NCI-H748 (cell line): ENCODE data around the gene KCNJ12.
"Not testable (repeated sequence)": the region's sequence is repeated elsewhere in the genome, so short reads cannot be mapped to it uniquely, and the experiment has no call there.

ENCODE experiments used
- DNase-seq: peaks from one replicate; lab custom pipeline; 2025; ENCODE audit not compliant: unreplicated experiment; lab: John Stamatoyannopoulos, UW

Gene KCNJ12

DNA sequence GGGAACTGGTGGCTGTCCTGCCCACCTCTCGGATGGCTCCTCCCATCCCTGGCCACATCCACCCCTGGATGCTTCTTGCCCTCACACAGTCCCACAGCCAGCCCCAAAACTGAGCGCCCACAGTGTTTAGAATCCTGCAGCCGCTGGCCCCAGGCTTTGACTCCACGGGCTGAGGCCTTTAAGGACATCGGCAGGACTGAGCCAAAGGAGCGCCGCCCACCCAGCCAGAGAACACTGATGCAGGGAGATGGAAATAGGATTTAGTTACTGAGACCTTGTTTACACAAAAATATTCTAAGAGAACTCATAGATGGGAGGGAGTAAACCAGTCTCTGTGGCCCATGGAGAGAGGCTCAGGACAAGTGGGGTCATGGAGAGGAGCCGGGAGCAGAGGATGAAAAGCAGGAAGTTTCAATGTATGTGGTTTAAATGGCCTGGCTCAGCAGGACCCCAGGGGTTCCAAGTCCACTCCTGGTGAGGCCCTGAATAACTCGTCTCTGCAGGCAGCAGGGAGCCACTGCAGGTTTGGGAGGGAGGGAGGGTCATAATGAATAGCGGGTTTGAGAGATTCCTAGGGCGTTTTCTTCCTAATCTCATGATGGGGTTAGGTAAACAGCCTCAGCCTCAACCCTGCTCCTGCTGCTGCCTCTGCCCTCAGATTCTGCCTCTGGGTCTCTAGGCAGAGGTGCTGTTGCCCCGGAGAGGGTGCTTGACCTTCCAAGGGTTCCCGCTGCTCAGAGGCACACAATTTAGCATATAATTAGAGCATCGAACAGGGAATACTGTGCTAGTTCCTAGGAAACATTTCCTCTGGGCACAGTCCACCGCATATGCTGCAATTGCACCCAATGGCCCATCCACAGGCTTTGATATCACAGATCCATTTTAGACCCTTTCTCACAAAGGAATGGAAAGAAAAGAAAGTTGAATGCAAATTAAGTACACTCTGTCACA lies 61.0 kb downstream of the KCNJ12 start:
- not testable (repeated sequence) for DNase-seq

DNA sequence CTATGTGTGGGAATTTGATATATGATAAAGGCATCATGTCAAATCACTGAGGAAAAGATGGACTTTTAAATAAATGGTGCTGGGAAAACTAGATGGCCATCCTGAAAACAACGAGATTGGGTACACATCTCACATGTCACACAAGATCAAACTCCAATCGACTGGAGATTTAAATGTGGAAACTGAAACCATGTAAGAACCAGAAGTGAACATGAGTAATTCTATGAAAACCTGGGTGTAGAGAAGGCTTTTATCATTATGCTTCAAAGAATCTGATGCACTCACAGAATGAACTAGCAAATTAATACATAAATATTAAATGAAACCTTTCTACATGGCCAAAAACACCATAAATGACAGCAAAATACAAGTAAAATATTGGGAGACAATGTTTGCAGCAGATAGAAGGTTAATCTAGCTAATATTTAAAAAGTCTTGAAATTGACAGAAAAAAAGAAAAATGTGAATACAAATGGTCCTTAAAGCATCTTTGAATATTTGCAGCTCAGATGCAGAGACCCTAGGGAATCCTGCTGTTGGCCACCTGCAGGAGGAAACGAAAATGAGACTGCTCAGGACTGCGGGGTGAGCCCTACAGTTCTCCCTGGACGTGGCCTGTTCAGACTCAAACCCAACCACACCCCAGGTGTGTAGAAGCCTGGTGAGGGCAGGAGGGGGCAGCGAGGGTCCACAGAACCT lies 62.3 kb downstream of the KCNJ12 start:
- DNase-seq: not testable (repeated sequence)

DNA sequence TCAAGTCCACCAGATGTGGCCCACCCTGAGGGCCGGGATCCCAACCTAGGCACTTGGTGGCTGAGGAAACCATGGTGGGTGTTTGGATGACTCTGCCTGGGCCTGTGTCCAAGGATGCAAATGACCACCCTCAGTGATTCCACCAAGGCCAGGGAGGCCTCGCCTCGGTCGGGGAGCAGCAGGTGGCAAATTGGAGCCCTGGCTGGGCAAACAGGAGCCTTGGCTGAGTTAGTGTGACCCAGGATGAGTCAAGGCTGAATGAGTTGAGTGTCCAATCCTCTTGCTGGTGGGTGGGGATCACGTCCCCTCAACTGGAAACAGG lies 62.8 kb downstream of the KCNJ12 start:
- DNase-seq: not testable (repeated sequence)

DNA sequence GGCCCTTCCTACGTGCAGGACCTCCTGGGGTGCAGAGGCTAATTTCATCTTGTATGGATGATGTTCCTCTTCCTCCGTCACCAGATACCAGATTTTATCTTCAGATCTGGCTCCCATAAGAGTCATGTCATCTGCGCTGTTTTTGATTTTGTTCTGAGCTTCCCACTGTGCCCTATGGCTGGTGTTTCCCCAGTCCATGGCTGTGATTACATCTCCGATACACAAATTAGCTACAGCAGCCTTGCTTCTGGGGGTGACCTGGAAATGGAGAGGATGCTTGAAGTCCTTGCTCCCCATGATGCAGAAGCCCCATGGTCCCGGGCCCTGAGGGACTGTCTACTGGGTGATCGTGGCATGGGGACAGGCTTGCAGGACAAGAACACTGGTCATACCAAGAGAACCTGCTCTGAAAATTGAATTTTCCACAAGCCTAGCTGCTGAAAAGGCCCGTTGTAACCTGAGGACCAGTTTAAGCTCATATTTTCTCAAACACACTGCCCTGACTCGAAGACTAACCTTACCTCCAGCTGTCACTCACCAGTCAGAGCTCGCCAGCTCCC lies 69.0 kb downstream of the KCNJ12 start:
- DNase-seq: no peak

DNA sequence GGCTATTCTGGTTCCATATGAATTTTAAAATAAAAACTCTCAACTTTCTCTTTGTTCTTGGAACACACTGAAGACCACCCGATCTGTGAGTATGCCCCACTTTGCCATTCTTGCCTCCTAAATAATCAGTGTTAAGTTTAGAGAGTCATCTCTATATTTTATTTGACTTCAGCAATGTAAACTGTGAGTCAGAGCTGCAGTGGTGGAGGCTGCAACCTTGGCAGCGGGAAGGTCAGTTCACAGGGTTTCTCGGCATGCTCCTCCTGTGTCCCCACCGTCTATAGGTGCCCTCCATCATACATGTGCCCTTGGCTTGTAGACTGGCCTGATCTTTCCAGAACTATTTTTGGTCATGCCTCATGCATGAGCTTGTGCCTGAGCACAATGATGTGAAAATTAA lies 71.4 kb downstream of the KCNJ12 start:
- DNase-seq: not testable (repeated sequence)

DNA sequence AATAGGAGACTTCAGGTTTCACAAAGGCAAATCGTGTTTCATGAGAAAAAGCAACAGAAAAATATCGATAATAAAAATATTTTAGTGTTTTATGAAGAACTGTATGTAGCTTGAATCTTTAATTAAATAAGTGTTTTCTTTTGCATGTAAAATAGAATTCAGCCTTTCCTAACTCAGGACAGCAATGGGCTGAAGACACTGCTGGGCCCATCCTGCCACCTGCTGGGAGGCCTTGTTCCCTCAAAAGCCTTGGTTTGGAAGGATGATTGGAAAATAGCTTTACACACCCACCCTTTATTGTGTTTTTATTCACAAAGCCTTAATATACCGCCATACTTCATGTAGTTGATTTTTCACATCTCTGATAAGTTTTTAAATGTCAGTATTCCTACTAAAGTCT lies 73.7 kb downstream of the KCNJ12 start:
- DNase-seq: not testable (repeated sequence)

DNA sequence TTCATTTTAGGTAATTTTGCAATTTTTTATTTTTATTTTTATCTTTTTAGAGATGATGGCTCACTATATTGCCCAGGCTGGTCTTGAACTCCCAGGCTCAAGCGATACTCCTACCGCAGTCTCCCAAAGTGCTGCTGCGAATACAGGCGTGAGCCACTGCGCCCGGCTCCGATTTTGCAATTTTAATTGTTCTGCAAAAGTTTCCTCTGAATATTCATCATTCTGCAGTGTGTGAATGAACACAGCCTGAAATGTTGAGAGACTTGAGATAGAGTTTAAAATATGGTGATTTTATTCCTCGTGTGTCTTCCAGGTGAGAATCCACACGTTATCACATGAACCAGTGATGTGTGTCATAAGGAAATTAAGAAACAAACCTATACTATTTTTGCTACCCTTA lies 75.8 kb downstream of the KCNJ12 start:
- no peak for DNase-seq

DNA sequence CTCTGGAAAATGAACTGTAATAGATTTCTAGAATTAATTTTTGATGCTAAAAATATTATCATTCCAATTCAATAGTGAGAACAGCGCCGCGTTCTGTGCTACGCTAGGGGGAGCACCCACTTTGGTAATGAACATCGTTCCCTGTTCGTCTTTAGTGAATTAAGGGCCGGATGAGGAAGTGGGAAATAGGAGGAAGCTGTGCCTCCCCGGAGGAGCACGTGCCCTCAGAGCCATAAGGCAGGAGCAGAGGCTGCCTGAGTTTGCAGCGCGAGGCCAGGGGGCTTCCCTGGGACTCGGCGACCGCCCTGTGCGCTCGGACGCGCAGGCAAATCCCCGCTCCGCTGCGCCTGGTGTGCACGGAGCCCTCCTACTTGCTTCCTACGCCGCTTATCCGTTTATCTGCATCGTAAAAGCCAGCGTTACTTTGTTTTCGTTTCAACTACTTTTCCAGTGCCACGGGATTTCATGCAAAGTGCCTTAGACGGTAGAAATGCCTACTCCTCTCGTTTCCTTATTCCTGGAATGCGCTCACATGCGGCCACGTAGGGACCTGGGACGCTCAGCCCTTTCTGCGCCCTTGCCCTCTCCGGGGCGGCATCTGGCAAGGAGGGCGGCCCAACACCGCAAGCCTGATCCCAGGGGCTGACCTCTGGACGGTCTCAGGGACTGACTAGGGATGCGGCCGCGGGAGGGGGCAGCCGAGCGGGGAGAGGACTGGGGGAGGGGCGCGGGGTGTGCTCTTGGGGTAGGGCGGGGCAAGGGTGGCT lies 76.4 kb downstream of the KCNJ12 start:
- DNase-seq: no peak

DNA sequence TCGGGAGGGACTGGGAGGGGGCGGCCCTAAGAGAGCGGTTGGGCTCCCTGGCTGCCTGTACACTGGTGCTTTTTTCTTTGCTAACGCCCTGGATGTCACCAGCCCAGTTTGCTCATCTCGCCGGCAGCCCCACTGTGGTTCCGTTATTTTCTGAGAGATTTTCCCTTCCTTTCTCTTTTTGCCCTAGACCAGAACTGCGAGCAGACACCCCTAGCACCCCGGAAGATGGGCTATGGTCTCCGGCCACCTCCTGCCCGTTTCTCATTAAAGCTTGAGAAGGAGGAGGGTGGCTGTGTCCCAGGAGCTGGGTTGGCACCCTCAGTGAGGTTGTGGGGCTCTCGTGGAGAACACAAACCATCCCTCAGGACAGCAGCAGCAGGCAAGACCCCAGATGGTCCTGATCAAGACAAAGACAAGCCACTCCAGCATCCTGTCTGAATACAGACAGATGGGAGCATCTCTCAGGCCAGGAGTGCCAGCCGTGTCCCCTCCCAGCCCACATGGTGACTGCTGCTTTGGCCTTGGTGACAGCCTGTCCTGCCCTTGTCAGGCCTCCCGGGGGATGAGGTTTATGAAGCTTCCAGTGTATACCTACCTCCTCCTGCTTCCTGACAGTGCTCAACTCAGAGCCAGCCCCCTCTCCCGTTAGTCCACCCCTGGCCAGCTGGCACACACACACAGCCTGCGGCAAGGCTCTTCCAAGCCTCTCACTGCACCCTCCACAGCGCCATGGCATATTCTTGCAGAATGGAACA lies 77.2 kb downstream of the KCNJ12 start:
- DNase-seq: no peak

DNA sequence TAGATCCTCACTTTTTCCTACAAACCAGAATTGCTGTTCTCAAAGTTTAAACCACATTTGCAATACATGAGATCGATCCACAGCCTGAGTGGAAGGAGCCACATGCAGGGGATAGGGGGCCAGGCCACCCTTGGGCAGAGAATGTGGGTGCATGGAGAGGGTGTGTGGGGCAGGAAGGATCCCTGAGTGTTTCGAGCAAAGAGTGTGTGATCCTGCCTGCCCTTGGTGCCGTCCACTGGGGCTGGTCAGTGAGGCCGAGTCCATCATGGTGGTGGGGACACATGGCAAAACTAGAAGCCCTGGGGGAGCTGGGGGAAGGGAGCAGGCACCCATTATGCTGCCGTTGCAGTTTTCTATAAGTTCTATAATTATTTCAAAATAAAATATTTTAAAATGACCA lies 77.8 kb downstream of the KCNJ12 start:
- DNase-seq: not testable (repeated sequence)

DNA sequence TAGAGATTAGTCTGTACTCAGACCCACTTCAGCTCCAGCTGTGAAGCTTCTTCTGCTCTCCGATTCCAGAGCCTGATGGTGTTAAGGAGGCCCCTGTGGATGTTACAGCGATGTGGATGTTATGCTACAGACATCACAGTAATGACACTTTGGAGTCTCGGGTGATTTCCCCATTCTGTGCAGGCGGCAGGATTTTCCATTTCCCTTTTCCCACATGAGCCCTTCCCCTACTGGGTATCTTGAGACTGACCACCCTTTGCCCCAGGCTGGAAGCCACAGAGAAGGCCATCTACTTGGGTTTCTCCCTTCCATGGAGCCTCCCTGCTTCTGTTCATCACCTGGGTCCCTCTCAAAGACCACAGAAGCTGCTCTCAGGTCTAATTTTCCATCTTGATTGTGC lies 78.3 kb downstream of the KCNJ12 start:
- no peak for DNase-seq

DNA sequence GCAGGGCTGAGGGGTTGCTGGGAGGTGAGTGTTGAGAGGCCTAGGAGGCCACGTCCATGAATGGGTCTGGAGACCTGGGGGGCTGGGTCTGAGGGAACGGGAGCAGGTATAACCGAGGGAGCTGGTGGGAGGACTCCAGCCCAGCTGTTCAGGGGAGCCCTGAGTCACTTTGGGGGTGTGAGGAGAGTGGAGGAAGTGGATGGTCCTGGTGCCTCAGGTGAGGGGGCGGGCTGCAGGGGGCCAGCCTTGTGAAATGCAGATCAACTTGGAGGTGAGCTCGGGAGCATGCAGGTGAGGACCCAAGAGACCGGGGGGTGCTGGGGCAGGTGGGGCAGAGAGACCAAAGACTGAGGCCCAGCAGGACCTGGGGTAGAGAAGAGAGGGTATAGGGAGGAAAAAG lies 79.6 kb downstream of the KCNJ12 start:
- DNase-seq: no peak

DNA sequence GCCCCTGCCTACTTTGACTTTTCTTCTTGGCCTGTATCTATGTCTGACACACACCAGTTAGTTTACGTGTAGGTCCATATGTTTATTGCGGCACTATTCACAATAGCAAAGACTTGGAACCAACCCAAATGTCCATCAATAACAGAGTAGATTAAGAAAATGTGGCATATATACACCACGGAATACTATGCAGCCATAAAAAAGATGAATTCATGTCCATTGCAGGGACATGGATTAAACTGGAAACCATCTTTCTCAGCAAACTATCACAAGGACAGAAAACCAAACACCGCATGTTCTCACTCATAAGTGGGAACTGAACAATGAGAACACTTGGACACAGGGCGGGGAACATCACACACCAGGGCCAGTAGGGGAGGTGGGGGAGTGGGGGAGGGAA lies 80.3 kb downstream of the KCNJ12 start:
- DNase-seq: not testable (repeated sequence)

DNA sequence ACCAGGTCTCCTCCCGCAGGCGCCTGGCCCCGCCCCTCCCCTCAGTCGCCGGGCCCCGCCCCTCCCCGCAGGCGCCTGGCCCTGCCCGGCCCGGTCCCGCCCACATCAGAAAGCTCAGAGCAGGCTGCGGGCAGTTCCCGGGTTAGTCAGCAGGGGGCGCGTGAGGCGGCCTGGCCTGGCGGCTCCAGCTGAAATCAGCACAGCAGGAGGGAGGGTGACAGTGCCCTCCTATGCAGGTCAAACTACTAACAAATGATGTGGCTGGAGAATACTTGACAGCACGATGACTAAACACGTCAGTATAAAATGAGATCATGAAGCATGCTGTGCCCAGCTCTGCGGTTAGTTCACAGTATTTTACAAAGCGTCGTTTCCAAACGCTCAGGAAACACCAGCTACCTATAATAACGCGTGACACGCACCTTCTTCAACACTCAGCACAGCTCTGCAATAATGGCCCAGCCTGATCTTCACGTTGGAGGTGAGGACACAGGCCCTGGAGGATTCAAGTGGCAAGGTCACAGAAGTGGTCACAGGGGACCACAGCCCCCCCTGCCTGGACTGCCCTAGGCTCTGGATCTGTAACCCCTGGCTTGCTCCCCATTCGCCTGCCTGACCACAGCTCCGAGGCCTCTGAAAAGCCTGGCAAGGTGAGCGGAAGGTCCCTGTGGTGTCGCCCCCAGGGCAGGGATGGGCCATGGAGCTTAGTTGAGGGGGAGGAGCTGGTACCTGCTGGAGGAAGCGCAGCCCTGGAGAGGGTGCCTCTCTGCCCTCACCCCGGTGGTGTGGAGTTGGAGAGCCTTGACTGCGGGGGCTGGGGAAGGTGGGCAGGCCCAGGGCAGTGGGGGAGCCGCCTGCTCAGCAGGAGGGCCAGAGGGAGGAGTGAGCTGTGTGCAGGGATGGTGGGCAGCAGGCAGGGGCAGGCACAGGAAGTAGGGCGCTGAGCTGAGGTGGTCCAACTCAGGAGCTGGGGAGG lies 81.2 kb downstream of the KCNJ12 start:
- DNase-seq: peak; percentile 74

DNA sequence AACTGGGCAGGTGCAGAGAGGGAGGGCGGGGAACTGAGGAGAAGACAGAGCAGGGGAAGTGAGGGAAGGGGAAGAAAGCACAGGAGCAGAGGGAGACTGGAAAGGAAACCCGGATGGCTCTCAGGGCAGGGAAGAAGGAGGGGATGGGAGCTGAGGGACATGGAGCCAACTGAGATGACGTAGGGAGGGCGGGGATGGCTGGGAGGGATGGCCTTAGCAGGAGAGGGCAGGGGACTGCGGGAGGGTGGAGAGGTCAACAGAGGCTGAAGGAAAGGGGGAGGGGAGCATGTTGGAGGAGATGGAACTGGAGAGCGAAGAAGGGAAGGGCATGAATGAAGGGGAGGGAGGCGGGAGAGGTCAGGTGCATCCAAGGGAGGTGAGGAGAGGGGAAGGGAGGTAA lies 81.9 kb downstream of the KCNJ12 start:
- no peak for DNase-seq

DNA sequence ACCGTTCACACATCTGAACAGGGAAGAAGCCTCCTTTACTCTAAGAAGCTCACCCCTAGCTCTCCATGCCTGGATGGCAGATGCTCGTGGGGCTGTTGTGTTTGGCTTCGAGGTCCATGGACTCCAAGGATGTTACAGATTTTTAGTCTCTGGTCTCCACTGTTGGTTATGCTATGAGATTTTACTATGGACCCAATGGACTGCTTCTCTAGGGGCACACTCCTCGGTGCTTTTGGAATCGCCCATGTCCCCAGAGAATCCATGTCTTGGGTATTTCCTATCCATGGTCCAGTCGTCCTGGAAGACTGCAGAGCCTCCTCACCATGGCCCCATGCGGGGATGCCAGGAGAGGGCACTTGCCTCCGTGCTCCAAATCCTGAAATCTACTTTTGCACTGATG lies 83.4 kb downstream of the KCNJ12 start:
- no peak for DNase-seq

DNA sequence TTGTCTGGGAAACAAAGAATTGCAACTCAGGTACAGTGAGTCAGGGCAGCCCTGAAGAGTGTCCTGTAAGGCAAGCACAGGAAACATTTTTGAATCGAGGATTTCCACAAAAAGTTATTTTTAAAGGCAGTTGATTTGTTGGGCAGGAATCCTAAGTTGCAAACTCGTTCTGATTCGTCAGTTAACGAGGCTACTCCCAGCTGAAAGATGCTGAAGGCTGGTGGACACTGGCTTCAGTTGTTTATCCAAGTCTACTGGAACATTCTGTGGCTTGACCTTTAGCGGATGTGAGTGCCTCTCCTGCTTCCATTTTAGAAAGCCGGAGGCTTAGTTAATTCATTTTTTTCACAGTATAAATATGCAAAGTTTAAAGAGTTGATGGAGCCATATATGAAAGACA lies 84.2 kb downstream of the KCNJ12 start:
- DNase-seq: no peak

DNA sequence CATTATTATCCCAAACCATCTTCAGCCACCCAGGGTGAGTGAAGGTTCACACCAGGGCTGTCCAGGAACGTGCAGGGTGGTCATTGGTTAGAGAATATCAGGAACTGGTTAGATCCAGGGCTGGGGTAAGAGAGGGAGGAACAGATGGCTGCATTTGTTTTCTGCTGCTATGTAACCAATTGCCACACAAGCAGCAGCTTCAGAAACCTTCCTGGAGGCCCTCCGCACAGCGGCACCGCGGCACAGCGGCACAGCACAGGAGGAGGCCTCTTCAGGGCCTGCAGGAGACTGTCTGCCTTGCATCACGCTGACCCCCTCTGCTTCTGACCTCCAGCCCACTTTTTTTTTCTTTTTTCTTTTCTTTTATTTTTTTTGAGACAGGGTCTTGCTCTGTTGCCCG lies 86.1 kb downstream of the KCNJ12 start:
- DNase-seq: no peak

DNA sequence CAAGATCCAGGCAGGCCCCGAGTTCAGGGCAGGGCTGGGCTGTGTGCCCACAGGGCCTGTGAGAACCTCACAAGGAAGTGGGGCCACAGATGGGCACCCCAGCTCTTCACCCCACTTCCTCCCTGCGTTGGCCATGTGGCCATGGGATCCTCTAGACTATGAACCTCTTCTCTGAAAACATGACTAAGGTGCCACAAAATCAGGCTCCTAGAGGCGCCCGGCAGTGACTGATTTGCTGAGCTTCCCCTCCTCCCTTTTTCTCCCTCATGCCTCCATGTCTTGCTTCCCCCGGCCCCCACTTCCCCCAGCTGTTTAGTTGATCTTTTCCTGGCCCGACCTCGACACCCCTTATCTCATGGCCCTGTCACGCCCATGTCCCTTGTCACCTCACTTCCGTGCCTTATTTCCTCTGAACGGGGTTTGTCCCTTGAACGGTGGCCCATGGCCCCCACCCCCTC lies 87.1 kb downstream of the KCNJ12 start:
- no peak for DNase-seq
